Activated CD4-positive, alpha-beta T cell treated with anti-CD3 and anti-CD28 coated beads, Interleukin-2, amount 10 ng/mL, durations not matched to agents 24 days and 14 days (primary cell): ENCODE measurements around the gene TNFRSF1B. TPM values are rescaled to one million over a fixed set of nuclear protein-coding genes. Genes with fewer than 3 reads are reported as not detected.

Source experiments
- DNase-seq: peaks from one replicate; pipeline ENCODE4 v3.0.0; 2022
- H3K27ac Mint-ChIP-seq: one replicate; pipeline ENCODE4 v1.8.0; 2022; ENCODE audit warnings: mild to moderate bottlenecking, mixed read lengths
- H3K27me3 Mint-ChIP-seq: one replicate; pipeline ENCODE4 v1.8.0; 2022; ENCODE audit warnings: mixed read lengths
- H3K36me3 Mint-ChIP-seq: one replicate; pipeline ENCODE4 v1.8.0; 2022; ENCODE audit warnings: low read depth, mild to moderate bottlenecking, mixed read lengths
- H3K4me1 Mint-ChIP-seq: one replicate; pipeline ENCODE4 v1.8.0; 2021; ENCODE audit warnings: mixed read lengths
- H3K4me3 Mint-ChIP-seq: one replicate; pipeline ENCODE4 v1.8.0; 2022; ENCODE audit warnings: mild to moderate bottlenecking, moderate library complexity, mixed read lengths
- H3K9me3 Mint-ChIP-seq: one replicate; pipeline ENCODE4 v1.8.0; 2021; ENCODE audit warnings: mixed read lengths
- intact Hi-C: fragments of 100-400 bp; cut with micrococcal nuclease; formaldehyde crosslinking; loops from one replicate; pipeline ENCODE4 v1.15.1; 2023
- total RNA-seq: library from RNA; stranded (reverse); gene quantifications from 2 replicates; pipeline ENCODE4 v1.2.3, GENCODE V29; 2022

Gene TNFRSF1B
- total RNA-seq, 1 donor from 2014 or later = 145 TPM

GRCh38 chr1:12146343-12147112 is 20.3 kb upstream of the TNFRSF1B start:
- peaks cover 21% of the 10 kb centered on the region for H3K36me3 Mint-ChIP-seq
- intact Hi-C loops = no loop called here
- peak overlapping the region; percentile 39 for H3K4me3 Mint-ChIP-seq
- peak overlapping the region; percentile 91 for H3K27ac Mint-ChIP-seq
- no peak for DNase-seq
- H3K9me3 Mint-ChIP-seq = peaks cover 9% of the 10 kb centered on the region
- H3K4me1 Mint-ChIP-seq = peaks cover 73% of the 10 kb centered on the region
- H3K27me3 Mint-ChIP-seq = no peaks in the 10 kb centered on the region

GRCh38 chr1:12147201-12147701 is 19.5 kb upstream of the TNFRSF1B start:
- H3K36me3 Mint-ChIP-seq = peaks cover 19% of the 10 kb centered on the region
- intact Hi-C loops = no loop called here

GRCh38 chr1:12148160-12148957 is 18.4 kb upstream of the TNFRSF1B start:
- intact Hi-C loops = no loop called here
- Mint-ChIP-seq H3K4me1 (peaks cover 83% of the 10 kb centered on the region), H3K27me3 (no peaks in the 10 kb centered on the region), H3K9me3 (peaks cover 9% of the 10 kb centered on the region), H3K4me3 (peak overlapping the region; percentile 47), H3K27ac (peak overlapping the region; percentile 91), H3K36me3 (peaks cover 17% of the 10 kb centered on the region)
- peak; percentile 75 for DNase-seq

More at GRCh38 chr1:12147201-12147701, 19.5 kb upstream of the TNFRSF1B start:
- H3K4me3 Mint-ChIP-seq = peak overlapping the region; percentile 58
- peaks cover 9% of the 10 kb centered on the region for H3K9me3 Mint-ChIP-seq
- DNase-seq = peak; percentile 67
- H3K4me1 Mint-ChIP-seq = peaks cover 80% of the 10 kb centered on the region
- H3K27ac Mint-ChIP-seq = peak overlapping the region; percentile 91
- no peaks in the 10 kb centered on the region for H3K27me3 Mint-ChIP-seq

- Mint-ChIP-seq H3K27ac (peak overlapping the region; percentile 91), H3K4me1 (peaks cover 79% of the 10 kb centered on the region), H3K36me3 (peaks cover 10% of the 10 kb centered on the region), H3K4me3 (peak overlapping the region; percentile 47), H3K27me3 (no peaks in the 10 kb centered on the region), H3K9me3 (peaks cover 9% of the 10 kb centered on the region)
- intact Hi-C loops = no loop called here
- no peak for DNase-seq
These were observed 17.6 kb upstream of the TNFRSF1B start for GRCh38 chr1:12148958-12149790.

- Mint-ChIP-seq H3K27ac (peak overlapping the region; percentile 91), H3K9me3 (peaks cover 9% of the 10 kb centered on the region), H3K36me3 (peaks cover 10% of the 10 kb centered on the region), H3K27me3 (no peaks in the 10 kb centered on the region), H3K4me3 (peak overlapping the region; percentile 73), H3K4me1 (peaks cover 78% of the 10 kb centered on the region)
- intact Hi-C loops = loop anchor here (1.0 kb wide), 1 partner anchor 9 kb away; no protein-coding TSS in a partner anchor
- no peak for DNase-seq
These were observed 17.0 kb upstream of the TNFRSF1B start for GRCh38 chr1:12149791-12150175.

- DNase-seq = peak; percentile 84
- peaks cover 10% of the 10 kb centered on the region for H3K36me3 Mint-ChIP-seq
- H3K4me1 Mint-ChIP-seq = peaks cover 83% of the 10 kb centered on the region
- intact Hi-C loops = loop anchor here (1.0 kb wide), 1 partner anchor 8 kb away; no protein-coding TSS in a partner anchor
- H3K27ac Mint-ChIP-seq = peak overlapping the region; percentile 91
- no peaks in the 10 kb centered on the region for H3K27me3 Mint-ChIP-seq
- H3K9me3 Mint-ChIP-seq = peaks cover 9% of the 10 kb centered on the region
- peak overlapping the region; percentile 73 for H3K4me3 Mint-ChIP-seq
These were observed 16.2 kb upstream of the TNFRSF1B start for GRCh38 chr1:12150456-12151200.

- peak overlapping the region; percentile 73 for H3K4me3 Mint-ChIP-seq
- H3K27ac Mint-ChIP-seq = peak overlapping the region; percentile 91
- peaks cover 9% of the 10 kb centered on the region for H3K9me3 Mint-ChIP-seq
- peaks cover 10% of the 10 kb centered on the region for H3K36me3 Mint-ChIP-seq
- no peaks in the 10 kb centered on the region for H3K27me3 Mint-ChIP-seq
- DNase-seq = no peak
- intact Hi-C loops = no loop called here
- H3K4me1 Mint-ChIP-seq = peaks cover 84% of the 10 kb centered on the region
These were observed 15.3 kb upstream of the TNFRSF1B start for GRCh38 chr1:12151465-12151864.

- Mint-ChIP-seq H3K36me3 (peaks cover 10% of the 10 kb centered on the region), H3K4me1 (peaks cover 81% of the 10 kb centered on the region), H3K4me3 (peak overlapping the region; percentile 61), H3K9me3 (peaks cover 9% of the 10 kb centered on the region), H3K27me3 (no peaks in the 10 kb centered on the region), H3K27ac (peak overlapping the region; percentile 91)
- intact Hi-C loops = no loop called here
- no peak for DNase-seq
These were observed 14.5 kb upstream of the TNFRSF1B start for GRCh38 chr1:12152113-12152891.

GRCh38 chr1:12153181-12153785 is 13.5 kb upstream of the TNFRSF1B start:
- no peaks in the 10 kb centered on the region for H3K27me3 Mint-ChIP-seq
- H3K27ac Mint-ChIP-seq = peak overlapping the region; percentile 91
- peaks cover 10% of the 10 kb centered on the region for H3K36me3 Mint-ChIP-seq
- intact Hi-C loops = no loop called here
- peaks cover 81% of the 10 kb centered on the region for H3K4me1 Mint-ChIP-seq
- H3K9me3 Mint-ChIP-seq = peaks cover 9% of the 10 kb centered on the region
- DNase-seq = peak; percentile 67
- H3K4me3 Mint-ChIP-seq = peak overlapping the region; percentile 26

- H3K36me3 Mint-ChIP-seq = no peaks in the 10 kb centered on the region
- intact Hi-C loops = loop anchor here (5.0 kb wide), 1 partner anchor 88 kb away; no protein-coding TSS in a partner anchor
- H3K4me1 Mint-ChIP-seq = peaks cover 73% of the 10 kb centered on the region
- H3K27ac Mint-ChIP-seq = peak overlapping the region; percentile 51
- no peaks in the 10 kb centered on the region for H3K9me3 Mint-ChIP-seq
- H3K4me3 Mint-ChIP-seq = peak overlapping the region; percentile 1
- no peaks in the 10 kb centered on the region for H3K27me3 Mint-ChIP-seq
- DNase-seq = no peak
These were observed 11.5 kb upstream of the TNFRSF1B start for GRCh38 chr1:12155328-12155727.

GRCh38 chr1:12157366-12158231 is 9.2 kb upstream of the TNFRSF1B start:
- Mint-ChIP-seq H3K9me3 (no peaks in the 10 kb centered on the region), H3K4me3 (peak overlapping the region; percentile 78), H3K27ac (peak overlapping the region; percentile 94), H3K27me3 (no peaks in the 10 kb centered on the region), H3K36me3 (no peaks in the 10 kb centered on the region), H3K4me1 (peaks cover 74% of the 10 kb centered on the region)
- intact Hi-C loops = loop anchor here (1.0 to 5.0 kb wide), 5 partner anchors 7 to 90 kb away; no protein-coding TSS in a partner anchor
- DNase-seq = peak; percentile 83
